Hepatocyte (in vitro differentiated cells): ENCODE results near the gene WDR54. TPM values are rescaled to one million over a fixed set of nuclear protein-coding genes. Genes with fewer than 3 reads are reported as not detected.
"Not testable (repeated sequence)": the region's sequence is repeated elsewhere in the genome, so short reads cannot be mapped to it uniquely, and the experiment has no call there.

ENCODE experiments used
- DNase-seq: peaks from one replicate; pipeline ENCODE4 v3.0.0-alpha.2; 2016; ENCODE audit warnings: low spot score
- H2AFZ ChIP-seq: fragments of 200-600 bp; sonication (generic); 2 replicates; pipeline ENCODE4 v1.6.0; 2016; ENCODE audit warnings: antibody characterized with exemption, mild to moderate bottlenecking
- H3K27ac ChIP-seq: fragments of 200-600 bp; sonication (generic); 2 replicates; pipeline ENCODE4 v1.5.1; 2016; ENCODE audit warnings: mild to moderate bottlenecking
- H3K27me3 ChIP-seq: fragments of 200-600 bp; sonication (generic); 2 replicates; pipeline ENCODE4 v1.6.1; 2016
- H3K36me3 ChIP-seq: fragments of 200-600 bp; sonication (generic); replicated peaks from 2 replicates; pipeline ENCODE4 v1.5.1; 2016; ENCODE audit warnings: low read depth; ENCODE audit not compliant: insufficient read depth
- H3K4me1 ChIP-seq: fragments of 200-600 bp; sonication (generic); 2 replicates; pipeline ENCODE4 v1.5.1; 2016; ENCODE audit warnings: mild to moderate bottlenecking, moderate library complexity; ENCODE audit not compliant: insufficient read depth
- H3K4me2 ChIP-seq: fragments of 200-600 bp; sonication (generic); 2 replicates; pipeline ENCODE4 v1.6.0; 2016
- H3K4me3 ChIP-seq: fragments of 200-600 bp; sonication (generic); 2 replicates; pipeline ENCODE4 v1.5.1; 2016; ENCODE audit warnings: mild to moderate bottlenecking
- H3K79me2 ChIP-seq: fragments of 200-600 bp; sonication (generic); 2 replicates; pipeline ENCODE4 v1.6.0; 2017; ENCODE audit warnings: mild to moderate bottlenecking
- H3K9me2 ChIP-seq: fragments of 200-600 bp; sonication (generic); replicated peaks from 2 replicates; pipeline ENCODE4 v1.6.0; 2017; ENCODE audit warnings: mild to moderate bottlenecking; ENCODE audit not compliant: insufficient read depth
- H3K9me3 ChIP-seq: fragments of 200-600 bp; sonication (generic); 2 replicates; pipeline ENCODE4 v1.5.1; 2016; ENCODE audit warnings: low read depth, mild to moderate bottlenecking
- H4K20me1 ChIP-seq: fragments of 200-600 bp; sonication (generic); 2 replicates; pipeline ENCODE4 v1.6.0; 2016; ENCODE audit warnings: mild to moderate bottlenecking; ENCODE audit not compliant: insufficient read depth, poor library complexity, severe bottlenecking
- EZH2 ChIP-seq: fragments of 200-600 bp; sonication (generic); IDR thresholded peaks from 2 replicates; pipeline ENCODE4 v1.6.1; 2016; ENCODE audit warnings: antibody characterized with exemption, mild to moderate bottlenecking, borderline replicate concordance
- EZH2phosphoT487 ChIP-seq: fragments of 200-600 bp; sonication (generic); IDR thresholded peaks from one replicate; pipeline ENCODE4 v1.6.1; 2018; ENCODE audit warnings: antibody characterized with exemption, mild to moderate bottlenecking, low read depth, moderate library complexity; ENCODE audit not compliant: unreplicated experiment, severe bottlenecking
- WGBS: methylation state at CpG from one replicate; pipeline ENCODE4 v1.1.6; 2016; ENCODE audit warnings: low lambda C conversion rate; ENCODE audit errors: missing lambda C conversion rate; 5-methylcytosine and 5-hydroxymethylcytosine counted together
- polyA plus RNA-seq: library from polyadenylated mRNA; unstranded; fragments of >200 nt; fragmentation: Nextera tagmentation; extraction: Ambion mirVana; gene quantifications from 2 replicates; pipeline ENCODE4 v1.2.1, GENCODE V29; 2016
- total RNA-seq: library from RNA; depleted of rRNA; stranded (reverse); fragments of >200 nt; gene quantifications from 2 replicates; pipeline ENCODE4 v1.2.3, GENCODE V29; 2014
- TF ChIP-seq, protein P1 (sequence below): fragments of 200-600 bp; sonication (generic); IDR thresholded peaks from 2 replicates; pipeline ENCODE4 v1.5.1; 2016; ENCODE audit warnings: antibody characterized with exemption, mild to moderate bottlenecking; ENCODE audit not compliant: poor library complexity

Gene WDR54
- total and polyA plus RNA-seq, 2 experiments from 2014 or later, result 6.2 to 22.6 TPM

DNA sequence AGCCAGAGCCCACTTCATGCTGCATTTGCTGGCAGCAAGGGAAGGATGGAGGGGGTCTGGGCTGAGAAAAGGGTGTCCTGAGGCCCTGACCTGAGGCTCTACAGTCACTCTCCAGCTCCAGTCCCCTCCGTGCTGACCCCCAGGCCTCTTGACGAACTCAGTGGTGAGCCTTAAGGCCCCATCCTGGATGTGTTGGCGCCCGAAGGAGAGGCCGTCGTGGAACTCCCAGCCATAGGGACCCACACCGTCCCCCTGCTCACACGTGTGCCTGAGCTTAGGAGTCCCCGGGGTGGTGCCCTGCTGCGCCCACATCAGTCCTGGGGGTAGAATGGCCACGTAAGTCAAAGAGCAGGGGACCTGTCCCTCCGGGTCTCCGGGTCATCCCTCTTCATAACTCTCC, 42.9 kb downstream of the WDR54 start:
- Histone ChIP-seq H3K27ac (peak overlapping the region; percentile 97), H3K79me2 (peaks cover 38% of the 10 kb centered on the region)
- 5% methylated on average over 13 of the region's 13 CpGs for WGBS

DNA sequence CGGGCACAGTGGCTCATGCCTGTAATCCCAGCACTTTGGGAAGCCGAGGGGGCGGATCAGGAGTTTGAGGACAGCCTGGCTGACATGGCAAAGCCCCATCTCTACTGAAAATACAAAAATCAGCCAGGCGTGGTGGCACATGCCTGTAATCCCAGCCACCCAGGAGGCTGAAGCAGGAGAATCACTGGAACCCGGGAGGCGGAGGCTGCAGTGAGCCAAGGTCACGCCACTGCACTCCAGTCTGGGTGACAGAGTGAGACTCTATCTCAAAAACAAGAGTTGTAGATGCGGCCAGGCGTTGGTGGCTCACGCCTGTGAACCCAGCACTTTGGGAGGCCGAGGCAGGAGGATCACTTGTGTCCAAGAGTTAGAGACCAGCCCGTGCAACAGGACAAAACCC, 49.2 kb downstream of the WDR54 start:
- H3K9me3 ChIP-seq, H3K9me2 ChIP-seq, H3K4me3 ChIP-seq, H2AFZ ChIP-seq, H3K27ac ChIP-seq, H3K36me3 ChIP-seq, H3K27me3 ChIP-seq, DNase-seq, H4K20me1 ChIP-seq: not testable (repeated sequence)
- Histone ChIP-seq H3K4me1 (peaks cover 19% of the 10 kb centered on the region), H3K79me2 (peaks cover 24% of the 10 kb centered on the region), H3K4me2 (peak overlapping the region; percentile 90)
- WGBS, result 97% methylated on average over 12 of the region's 12 CpGs

More for the DNA sequence above, 42.9 kb downstream of the WDR54 start:
- DNase-seq, result no peak
- Histone ChIP-seq H3K4me2 (peak overlapping the region; percentile 96), H3K27me3 (no peaks in the 10 kb centered on the region), H3K4me1 (peaks cover 7% of the 10 kb centered on the region), H4K20me1 (no peaks in the 10 kb centered on the region), H3K9me2 (no peaks in the 10 kb centered on the region), H3K4me3 (peak overlapping the region; percentile 93), H3K36me3 (no peaks in the 10 kb centered on the region), H2AFZ (peak overlapping the region; percentile 95), H3K9me3 (no peaks in the 10 kb centered on the region)
- no peak for TF ChIP-seq EZH2
- TF ChIP-seq, protein P1, sequence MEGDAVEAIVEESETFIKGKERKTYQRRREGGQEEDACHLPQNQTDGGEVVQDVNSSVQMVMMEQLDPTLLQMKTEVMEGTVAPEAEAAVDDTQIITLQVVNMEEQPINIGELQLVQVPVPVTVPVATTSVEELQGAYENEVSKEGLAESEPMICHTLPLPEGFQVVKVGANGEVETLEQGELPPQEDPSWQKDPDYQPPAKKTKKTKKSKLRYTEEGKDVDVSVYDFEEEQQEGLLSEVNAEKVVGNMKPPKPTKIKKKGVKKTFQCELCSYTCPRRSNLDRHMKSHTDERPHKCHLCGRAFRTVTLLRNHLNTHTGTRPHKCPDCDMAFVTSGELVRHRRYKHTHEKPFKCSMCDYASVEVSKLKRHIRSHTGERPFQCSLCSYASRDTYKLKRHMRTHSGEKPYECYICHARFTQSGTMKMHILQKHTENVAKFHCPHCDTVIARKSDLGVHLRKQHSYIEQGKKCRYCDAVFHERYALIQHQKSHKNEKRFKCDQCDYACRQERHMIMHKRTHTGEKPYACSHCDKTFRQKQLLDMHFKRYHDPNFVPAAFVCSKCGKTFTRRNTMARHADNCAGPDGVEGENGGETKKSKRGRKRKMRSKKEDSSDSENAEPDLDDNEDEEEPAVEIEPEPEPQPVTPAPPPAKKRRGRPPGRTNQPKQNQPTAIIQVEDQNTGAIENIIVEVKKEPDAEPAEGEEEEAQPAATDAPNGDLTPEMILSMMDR, result no peak
- no peak for TF ChIP-seq EZH2phosphoT487

DNA sequence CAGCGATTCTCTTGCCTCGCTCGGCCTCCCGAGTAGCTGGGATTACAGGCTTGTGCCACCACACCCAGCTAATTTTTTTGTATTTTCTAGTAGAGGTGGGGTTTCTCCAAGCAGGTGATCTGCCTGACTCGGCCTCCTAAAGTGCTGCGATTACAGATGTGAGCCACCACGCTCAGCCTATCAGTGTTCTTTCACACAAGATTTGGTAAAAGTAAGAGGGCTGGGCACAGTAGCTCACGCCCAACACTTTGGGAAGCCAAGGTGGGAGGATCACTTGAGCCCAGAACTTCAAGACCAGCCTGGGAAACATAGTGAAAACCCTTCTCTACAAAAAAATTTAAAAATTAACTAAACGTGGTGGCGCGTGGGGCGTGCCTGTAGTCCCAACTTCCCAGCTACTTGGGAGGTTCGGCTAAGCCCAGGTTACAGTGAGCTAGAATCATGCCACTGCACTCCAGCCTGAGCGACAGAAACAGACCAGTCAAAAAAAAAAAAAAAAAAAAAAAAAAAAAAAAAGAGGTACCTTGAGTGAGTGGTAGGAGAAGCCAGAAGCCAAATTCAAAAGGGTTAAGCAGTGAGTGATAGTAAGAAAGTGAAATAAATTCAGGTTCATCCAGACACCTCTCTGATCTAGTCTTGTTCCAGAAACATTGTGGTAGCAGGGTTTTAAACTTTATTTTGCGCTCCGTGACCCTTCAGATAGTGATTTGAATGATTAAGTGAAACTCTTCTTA, 50.0 kb downstream of the WDR54 start:
- H3K4me2 ChIP-seq, result peak overlapping the region; percentile 90
- no peaks in the 10 kb centered on the region for H3K36me3 ChIP-seq
- 61% methylated on average over 16 of the region's 16 CpGs for WGBS
- H3K9me2 ChIP-seq, result no peaks in the 10 kb centered on the region
- no peaks in the 10 kb centered on the region for H3K9me3 ChIP-seq
- H4K20me1 ChIP-seq, result no peaks in the 10 kb centered on the region
- peaks cover 19% of the 10 kb centered on the region for H3K4me1 ChIP-seq
- no peak for DNase-seq
- peaks cover 17% of the 10 kb centered on the region for H3K79me2 ChIP-seq
- TF ChIP-seq EZH2phosphoT487 (no peak), EZH2 (no peak)
- TF ChIP-seq, protein P1, result no peak
- H3K27ac ChIP-seq, result peak overlapping the region; percentile 97
- H3K27me3 ChIP-seq, result no peaks in the 10 kb centered on the region
- peak overlapping the region; percentile 52 for H3K4me3 ChIP-seq
- peak overlapping the region; percentile 96 for H2AFZ ChIP-seq

DNA sequence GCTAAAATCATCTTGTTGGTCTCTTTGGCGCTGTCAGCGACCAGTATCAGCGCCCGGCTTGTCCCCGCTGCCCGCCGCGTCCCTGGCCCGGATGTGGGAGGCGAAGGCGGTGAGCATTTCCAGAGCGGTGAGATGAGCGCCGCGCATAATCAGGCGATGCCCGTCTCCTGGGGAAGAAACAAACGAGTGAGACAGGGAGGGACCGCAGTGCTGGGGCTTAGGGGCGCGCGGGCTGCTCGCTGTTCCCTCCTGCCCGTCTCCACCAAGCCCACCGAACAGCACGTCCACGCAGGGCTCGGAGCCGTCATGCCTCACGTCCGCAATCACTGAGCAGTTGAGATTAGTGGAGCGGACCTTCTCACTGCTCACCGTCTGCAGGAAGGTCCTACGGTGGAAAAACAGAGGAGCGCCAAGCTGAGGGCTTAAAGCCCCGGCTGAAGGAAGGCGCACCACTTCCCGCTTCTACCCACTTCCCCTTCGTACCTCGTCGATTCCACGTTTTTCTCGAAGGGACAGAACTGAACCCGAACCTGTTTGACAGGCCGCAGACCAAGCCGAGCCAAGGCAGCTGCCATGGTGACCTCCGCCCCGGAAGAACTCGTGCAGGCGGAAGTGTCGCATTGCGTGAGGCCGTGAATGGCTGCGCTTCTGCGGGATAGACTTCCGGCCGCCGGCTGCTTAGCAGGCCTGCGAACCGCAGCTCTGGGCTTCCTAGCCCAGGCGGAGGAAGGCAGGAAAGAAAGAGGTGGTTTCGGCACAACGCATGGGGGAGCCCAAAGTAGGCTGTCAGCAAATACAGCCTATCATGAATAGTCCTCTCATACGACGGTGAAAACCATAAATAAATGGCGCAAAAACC, 50.8 kb downstream of the WDR54 start, which contains the start of gene MRPL53:
Gene MRPL53, minus strand, starts transcription at position 595 of the 859 bp plus-strand sequence. Its CDS starts 20 bp downstream, at position 575.
- peaks cover 17% of the 10 kb centered on the region for H3K79me2 ChIP-seq
- H3K27ac ChIP-seq, result peak within 1 kb of the TSS; percentile 97
- H4K20me1 ChIP-seq, result no peaks in the 10 kb centered on the region
- no peaks in the 10 kb centered on the region for H3K27me3 ChIP-seq
- no peak for TF ChIP-seq EZH2
- TF ChIP-seq, protein P1, result no peak
- no peaks in the 10 kb centered on the region for H3K9me3 ChIP-seq
- WGBS, result under 1% methylated on average over 65 of the region's 66 CpGs
- no peaks in the 10 kb centered on the region for H3K36me3 ChIP-seq
- H3K9me2 ChIP-seq, result no peaks in the 10 kb centered on the region
- DNase-seq, result peak; percentile 93
- peak within 1 kb of the TSS; percentile 52 for H3K4me3 ChIP-seq
- peaks cover 19% of the 10 kb centered on the region for H3K4me1 ChIP-seq
- H2AFZ ChIP-seq, result peak within 1 kb of the TSS; percentile 96
- peak within 1 kb of the TSS; percentile 90 for H3K4me2 ChIP-seq
